ENCODE results near the gene ZFP82. TPM values are rescaled to one million over a fixed set of nuclear protein-coding genes. Genes with fewer than 3 reads are reported as not detected.

ZFP82 gene
- 1 to 10 TPM; 4.2 to 4.3 TPM for total RNA-seq

DNA sequence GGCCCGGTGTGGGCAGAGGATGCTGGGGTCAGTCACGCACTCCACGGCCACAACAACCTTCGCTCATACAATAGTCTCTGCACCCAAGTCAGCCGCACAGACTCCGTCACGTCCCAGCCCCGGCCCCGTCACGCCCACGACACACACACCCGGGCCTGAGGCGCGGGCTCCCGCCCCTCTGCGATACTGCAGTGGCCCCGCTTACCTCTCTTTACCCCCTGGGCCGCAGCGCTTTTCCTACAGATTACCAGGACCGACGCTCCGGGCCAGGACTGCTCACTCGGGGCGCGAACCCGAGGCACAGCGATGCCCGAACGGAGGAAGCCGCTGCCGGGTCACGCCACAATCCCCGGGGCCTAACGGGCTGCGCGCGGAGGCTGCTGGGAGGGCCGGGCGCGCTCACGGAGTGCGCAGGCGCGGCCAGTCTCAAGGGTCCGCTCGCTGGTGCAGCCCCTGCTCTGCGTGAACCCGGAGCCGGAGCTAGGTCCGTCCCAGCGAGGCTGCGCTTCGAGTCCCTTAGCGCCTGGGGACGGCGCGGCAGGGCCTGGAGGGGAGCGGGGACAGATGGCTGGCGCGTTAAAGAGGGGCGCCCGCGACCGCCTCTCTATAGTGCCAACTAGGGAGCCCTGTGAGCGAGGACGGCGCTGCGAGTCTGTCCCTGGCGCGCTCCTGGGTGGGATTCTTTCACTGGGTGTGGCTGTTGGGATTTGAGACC, at the start of gene ZFP82:
Gene ZFP82 (minus strand): TSS at position 358 of the 715 bp plus-strand sequence. CDS start 8,855 bp downstream, outside the sequence.

DNA sequence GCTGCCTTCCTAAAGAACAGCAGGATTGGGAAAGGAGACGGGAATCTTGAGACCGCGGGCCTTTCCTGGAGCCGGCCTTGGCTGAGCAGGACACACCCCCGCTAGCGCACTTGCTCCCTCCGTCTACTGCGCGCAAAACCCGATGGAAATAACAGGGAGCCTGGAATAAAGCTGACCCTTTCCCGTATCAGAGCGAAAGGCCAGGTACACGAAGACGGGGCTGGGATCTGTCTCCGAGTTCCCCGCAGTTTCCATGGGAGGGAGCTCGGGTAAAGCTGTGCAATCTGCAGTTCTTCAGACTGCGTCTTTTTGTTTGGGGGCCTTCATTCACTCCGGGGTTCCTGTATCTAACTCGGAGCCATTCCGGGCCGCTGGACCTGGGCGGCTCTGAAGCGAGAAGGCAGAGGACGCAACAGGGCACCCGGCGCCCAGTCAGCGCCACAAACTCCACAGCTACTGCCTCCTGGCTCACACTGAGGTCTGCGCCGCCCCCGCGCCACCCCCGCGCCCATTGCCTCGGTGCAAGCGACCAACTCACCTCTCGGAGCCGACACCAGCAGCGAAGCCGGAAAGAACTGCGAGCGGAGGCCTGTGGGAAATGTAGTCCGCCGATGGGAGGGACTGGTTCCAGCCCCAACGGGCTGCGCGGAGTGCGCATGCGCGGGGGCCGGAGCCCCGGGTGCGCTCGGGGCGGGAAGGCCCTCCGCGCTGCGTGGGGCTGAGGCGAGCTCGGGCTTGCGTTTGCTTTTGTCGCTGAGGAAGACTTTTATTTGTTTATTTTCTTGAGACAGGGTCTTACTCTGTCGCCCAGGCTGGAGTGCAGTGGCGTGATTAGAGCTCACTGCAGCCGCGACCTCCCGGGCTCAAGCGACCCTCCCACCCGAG, 39.6 kb downstream of the ZFP82 start, which contains the start of gene ZFP14:
Gene ZFP14 (minus strand): TSS at position 577 of the 885 bp plus-strand sequence. CDS start 11,309 bp downstream, outside the sequence.

Other genes with a start within 250 kb of the ZFP82 start
- gene ZNF565, start 204.0 kb downstream of the ZFP82 start, total RNA-seq, result 1 to 10 TPM; 3.8 to 4.5 TPM
- 10 to 100 TPM; 63.6 to 66.9 TPM for gene ZNF146, start 203.5 kb downstream of the ZFP82 start, total RNA-seq
- 1 to 10 TPM; 6.6 to 7.6 TPM for gene ZFP14, start 39.4 kb downstream of the ZFP82 start, total RNA-seq
- gene ZNF566, start 70.9 kb upstream of the ZFP82 start, total RNA-seq, result 10 to 100 TPM; 10.5 to 11.2 TPM
- 1 to 10 TPM; 9.7 to 10.0 TPM for gene ZNF260, start 109.6 kb upstream of the ZFP82 start, total RNA-seq
- 10 to 100 TPM; 17.6 to 20.6 TPM for gene ZNF529, start 154.6 kb upstream of the ZFP82 start, total RNA-seq
- gene ZNF382, start 186.7 kb upstream of the ZFP82 start, total RNA-seq, result 10 to 100 TPM; 11.1 to 13.5 TPM
- 10 to 100 TPM in 1 of 2 experiments, 1 to 10 TPM in 1; 9.3 to 11.6 TPM for gene ZNF461, start 248.2 kb upstream of the ZFP82 start, total RNA-seq